GM12892 (cell line): ENCODE data around the gene EBPL.

Experiments used
- DNase-seq: peaks from one replicate; pipeline ENCODE4 v3.0.0; 2011; ENCODE audit not compliant: insufficient read length
- FAIRE-seq: peaks from 2 replicates; lab custom pipeline; 2011; peaks lifted over from hg19 to GRCh38; lab: Jason Lieb, UNC
- POLR2A ChIP-seq: IDR thresholded peaks from 2 replicates; pipeline ENCODE4 v1.6.1; 2011; ENCODE audit warnings: low read depth, low read length, control low read depth
- POLR2AphosphoS5 ChIP-seq: IDR thresholded peaks from 2 replicates; pipeline ENCODE4 v1.6.1; 2011; ENCODE audit warnings: low read depth, low read length, control low read depth
- TAF1 ChIP-seq: IDR thresholded peaks from 2 replicates; pipeline ENCODE4 v1.6.1; 2011; ENCODE audit warnings: low read depth, mild to moderate bottlenecking, control low read depth, low read length, borderline replicate concordance

EBPL gene

DNA sequence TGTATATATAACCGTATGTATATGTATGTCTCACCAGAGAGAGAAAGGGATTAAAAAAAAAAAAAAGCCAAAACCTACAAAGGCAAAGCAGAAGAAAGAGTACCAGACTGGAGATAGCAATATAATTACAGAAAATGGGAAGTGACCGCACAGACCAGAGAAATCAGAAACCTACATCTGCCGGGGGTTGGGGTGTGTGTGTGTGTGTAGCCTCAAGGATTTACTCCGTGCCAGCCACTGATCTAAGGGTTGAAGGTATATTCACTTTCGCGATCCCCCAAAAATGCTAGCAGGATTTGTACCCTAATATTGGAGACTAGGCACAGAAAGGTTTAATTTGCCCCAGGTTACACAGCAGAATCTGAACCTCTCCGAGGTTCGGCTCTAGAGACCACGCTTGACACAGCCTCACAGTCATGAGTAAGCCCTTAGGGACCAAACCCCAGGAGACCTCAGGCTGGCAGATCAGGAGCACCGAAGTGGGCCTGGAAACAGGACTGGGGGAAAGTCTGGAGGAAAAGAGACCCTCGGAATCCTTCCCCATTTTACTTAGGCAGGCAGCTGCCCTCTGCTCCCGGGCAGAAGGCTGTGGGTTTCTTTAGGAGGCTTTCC, 48.1 kb downstream of the EBPL start:
- TF ChIP-seq POLR2A (no peak), TAF1 (no peak), POLR2AphosphoS5 (no peak)
- peak; percentile 27 for FAIRE-seq

GRCh38 chr13:49641801-49642291, 49.4 kb downstream of the EBPL start:
- TF ChIP-seq TAF1 (no peak), POLR2AphosphoS5 (no peak), POLR2A (no peak)
- DNase-seq: no peak
- FAIRE-seq: no peak

More for the DNA sequence above, 48.1 kb downstream of the EBPL start:
- DNase-seq: no peak

DNA sequence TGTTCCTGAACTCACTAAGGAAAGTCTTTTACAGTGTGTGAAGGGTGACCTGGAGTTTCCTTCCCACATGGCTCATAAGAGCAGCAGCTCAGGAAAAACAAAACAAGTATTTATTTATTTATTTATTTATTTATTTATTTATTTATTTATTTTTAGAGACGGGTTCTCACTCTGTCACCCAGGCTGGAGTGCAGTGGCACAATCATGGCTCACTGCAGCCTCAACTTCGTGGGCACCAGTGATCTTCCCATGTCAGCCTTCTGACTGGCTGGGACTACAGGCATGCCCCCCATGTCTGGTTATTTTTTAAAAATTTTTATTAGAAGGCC, 52.6 kb downstream of the EBPL start:
- DNase-seq (no peak), FAIRE-seq (no peak)
- no peak for TF ChIP-seq POLR2A

GRCh38 chr13:49638030-49638743, 53.1 kb downstream of the EBPL start:
- FAIRE-seq (no peak), DNase-seq (no peak)
- TF ChIP-seq TAF1 (no peak), POLR2AphosphoS5 (no peak), POLR2A (no peak)

DNA sequence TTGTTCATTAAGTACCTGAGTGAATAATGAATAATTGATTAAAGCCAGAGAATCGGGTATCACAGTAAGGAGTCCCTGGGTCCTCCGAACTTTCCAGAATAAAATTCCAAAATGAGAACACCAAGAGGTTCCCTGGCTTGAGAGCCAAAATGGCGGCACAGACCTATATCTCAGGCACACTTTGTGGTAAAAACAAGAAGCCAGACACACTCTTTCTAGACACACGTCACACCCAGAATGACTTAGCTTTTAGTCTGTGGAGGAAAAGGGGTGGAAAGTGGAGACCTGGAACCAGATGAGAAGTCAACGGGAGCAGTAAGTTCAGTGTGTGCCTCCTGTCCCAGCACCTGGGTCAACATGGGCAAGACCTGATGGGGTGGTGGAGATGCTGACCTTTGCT, 54.6 kb downstream of the EBPL start:
- TF ChIP-seq POLR2AphosphoS5 (no peak), TAF1 (no peak), POLR2A (no peak)
- DNase-seq (no peak), FAIRE-seq (no peak)

DNA sequence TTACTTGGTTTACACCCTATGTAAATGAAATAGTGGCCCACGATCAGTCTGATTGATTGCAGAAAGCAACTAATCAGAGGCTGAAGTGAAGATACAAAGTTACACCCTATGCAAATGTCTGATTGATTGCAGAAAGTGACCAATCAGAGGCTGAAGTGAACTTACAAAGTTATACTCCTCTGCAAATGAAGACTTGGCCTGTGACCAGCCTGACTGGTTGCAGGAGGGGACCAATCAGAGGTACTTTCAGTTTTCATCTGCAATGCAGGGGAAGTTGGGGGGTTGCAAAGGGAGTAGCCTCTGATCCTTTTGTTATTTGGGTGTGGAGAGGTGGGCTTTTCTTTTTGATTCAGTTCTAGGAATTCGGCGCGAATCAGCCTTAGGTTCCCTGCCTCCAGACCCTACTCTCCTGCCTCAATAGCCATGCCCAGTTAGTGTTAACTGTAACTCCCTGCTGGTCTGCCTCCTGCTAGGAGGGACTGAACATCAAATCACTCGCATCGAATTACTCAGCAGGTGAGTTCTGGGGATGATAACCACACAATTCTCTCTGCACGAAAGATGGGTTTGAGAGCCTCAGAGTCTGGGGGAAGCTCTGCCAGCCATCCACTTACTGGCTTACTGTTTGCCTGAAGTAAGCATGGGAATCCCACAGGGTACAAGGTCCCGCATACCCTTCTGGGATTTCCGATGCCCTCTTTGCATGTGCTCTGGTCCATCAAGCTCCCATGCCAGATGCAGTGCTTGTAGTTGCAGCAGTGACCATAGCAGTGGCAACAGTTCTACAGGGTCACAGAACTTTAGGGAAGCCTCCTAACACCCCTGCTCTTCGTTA, 55.5 kb downstream of the EBPL start:
- no peak for DNase-seq
- FAIRE-seq: peak; percentile 85

DNA sequence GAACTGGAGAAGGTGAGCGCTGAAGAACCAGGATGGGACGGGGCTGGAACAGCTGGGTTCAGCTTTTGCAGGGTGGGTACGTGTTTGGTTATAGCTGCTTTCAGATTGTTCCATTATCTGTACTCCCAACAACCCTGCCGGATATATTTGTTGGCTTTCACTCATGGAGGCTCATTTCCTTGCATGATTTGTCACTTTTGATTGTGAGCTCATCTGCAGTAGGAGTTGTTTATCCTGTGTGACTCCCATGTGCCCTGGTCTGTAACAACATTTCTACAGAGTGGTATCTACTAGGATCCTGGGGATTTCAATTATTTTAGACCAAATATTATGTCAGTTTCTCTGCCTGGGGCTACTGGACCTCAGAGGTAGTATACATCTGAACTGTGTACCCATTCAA, 57.6 kb downstream of the EBPL start:
- FAIRE-seq (no peak), DNase-seq (no peak)
- TF ChIP-seq POLR2A (no peak), TAF1 (no peak), POLR2AphosphoS5 (no peak)

More for the DNA sequence above, 55.5 kb downstream of the EBPL start:
- TF ChIP-seq POLR2A (no peak; the same call in 1 of the 2 replicates), POLR2AphosphoS5 (no peak), TAF1 (no peak)

DNA sequence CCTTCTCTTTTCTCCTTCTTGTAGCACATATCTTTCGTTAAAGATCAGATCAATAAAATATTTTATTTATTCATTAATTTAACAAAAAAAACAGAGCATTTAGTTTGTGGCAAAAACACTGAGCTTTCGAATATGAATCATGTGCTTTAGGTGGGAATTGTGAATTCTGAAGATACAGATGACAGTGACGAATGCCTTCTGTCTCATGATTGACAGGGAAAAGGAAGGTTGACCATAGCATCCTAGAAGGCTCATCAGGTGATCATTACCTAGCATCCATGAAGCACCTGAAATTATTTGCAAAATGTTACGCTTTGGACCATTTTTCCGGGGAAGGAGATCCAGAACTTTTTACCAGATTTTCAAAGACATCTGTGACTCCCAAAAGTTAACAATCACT, 59.1 kb downstream of the EBPL start:
- DNase-seq: no peak
- TF ChIP-seq POLR2A (no peak), POLR2AphosphoS5 (no peak), TAF1 (no peak)
- no peak for FAIRE-seq

GRCh38 chr13:49630580-49630979, 60.7 kb downstream of the EBPL start:
- DNase-seq (no peak), FAIRE-seq (no peak)
- TF ChIP-seq POLR2AphosphoS5 (no peak), TAF1 (no peak), POLR2A (no peak)

DNA sequence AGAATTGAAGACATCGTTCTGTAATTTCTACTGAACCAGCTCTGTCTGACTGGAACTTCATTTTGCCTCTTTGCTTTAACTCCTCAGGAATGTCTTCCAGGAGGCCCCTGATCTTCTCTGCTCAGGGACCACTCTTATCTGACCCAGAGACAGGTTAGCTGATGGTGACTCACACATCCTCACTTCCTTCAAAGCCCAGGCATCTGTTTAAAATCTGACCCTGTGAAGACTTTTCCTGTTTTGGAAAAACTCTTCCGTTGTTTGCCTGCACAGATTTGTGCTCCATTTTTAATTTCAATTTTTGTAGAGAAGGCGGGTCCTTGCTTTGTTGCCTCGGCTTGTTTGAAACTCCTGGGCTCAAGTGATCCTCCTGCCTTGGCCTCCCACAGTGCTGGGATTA, 61.3 kb downstream of the EBPL start:
- no peak for DNase-seq

GRCh38 chr13:49629196-49629938, 61.9 kb downstream of the EBPL start:
- DNase-seq (no peak), FAIRE-seq (peak; percentile 24)
- TF ChIP-seq POLR2AphosphoS5 (no peak), TAF1 (no peak), POLR2A (no peak)

More for the DNA sequence above, 61.3 kb downstream of the EBPL start:
- FAIRE-seq: no peak
- TF ChIP-seq POLR2AphosphoS5: no peak
- TF ChIP-seq TAF1: no peak
- no peak for TF ChIP-seq POLR2A
